HG03196 (cell line): Measurements from ENCODE around the gene SRGAP2.
"Not testable (repeated sequence)": the region's sequence is repeated elsewhere in the genome, so short reads cannot be mapped to it uniquely, and the experiment has no call there.

Experiments
- ATAC-seq: cut with Tn5 transposase; IDR thresholded peaks from one replicate; pipeline ENCODE4 v1.9.1; 2021; ENCODE audit not compliant: unreplicated experiment

The SRGAP2 gene

DNA sequence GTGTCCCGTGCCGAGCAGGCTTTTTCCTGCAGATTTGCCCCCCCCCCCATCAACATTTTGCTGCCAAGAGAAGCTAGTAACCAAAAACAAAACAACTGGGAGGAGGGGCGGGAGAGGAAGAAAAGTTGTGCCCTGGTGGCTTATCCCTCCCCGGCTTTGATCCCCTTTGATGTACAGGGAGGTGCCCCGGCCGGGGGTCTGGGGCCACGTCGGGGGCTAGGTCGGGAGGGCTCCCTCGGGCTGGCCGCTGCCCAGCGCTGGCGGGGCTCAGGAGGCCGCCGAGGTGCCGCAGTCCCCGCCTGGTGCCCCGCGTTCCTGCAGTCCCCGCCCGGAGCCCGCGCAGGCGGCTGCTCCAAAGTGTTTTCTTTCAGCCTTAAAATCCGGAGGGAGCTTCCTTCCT is 1.5 kb downstream of the SRGAP2 start:
- not testable (repeated sequence) for ATAC-seq

DNA sequence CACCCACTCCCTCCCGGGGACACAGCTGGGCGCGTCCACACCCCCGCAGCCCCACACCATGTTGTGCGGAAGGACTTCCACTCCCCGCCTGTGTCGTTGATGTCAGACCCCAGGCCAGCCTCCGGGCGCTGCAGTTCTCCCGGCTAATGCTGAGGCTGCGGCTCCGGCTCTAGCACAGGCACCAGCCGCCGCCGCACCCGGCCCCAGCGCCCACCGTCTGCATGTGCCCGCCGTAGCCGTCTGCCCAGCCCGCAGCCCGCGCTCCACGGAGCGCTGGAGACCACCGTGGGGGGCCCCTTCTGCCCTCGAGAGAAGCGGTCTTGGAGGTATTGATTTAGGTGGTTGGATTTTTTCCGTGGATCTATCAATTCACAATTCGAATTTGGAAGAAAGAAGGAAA is 2.2 kb downstream of the SRGAP2 start:
- ATAC-seq: not testable (repeated sequence)

DNA sequence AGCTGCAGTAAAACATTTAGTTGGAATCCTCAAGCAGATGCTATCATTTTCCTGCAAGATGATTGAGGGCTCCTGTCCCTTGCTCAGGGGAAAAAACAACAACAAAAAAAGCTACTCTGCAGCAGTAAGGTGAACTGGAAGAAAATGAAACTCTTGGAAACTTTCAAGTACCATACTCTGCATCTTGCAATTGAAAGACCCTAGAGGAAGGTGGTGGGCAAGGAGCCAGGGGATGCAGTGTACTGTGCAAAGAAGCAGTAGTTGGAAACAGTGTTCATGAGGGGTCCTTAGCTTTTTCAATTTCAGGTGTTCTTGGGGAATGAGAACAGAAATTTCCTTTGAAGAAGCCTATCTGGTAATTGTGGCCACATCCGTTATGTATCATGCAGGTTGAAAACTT is 7.5 kb downstream of the SRGAP2 start:
- not testable (repeated sequence) for ATAC-seq

DNA sequence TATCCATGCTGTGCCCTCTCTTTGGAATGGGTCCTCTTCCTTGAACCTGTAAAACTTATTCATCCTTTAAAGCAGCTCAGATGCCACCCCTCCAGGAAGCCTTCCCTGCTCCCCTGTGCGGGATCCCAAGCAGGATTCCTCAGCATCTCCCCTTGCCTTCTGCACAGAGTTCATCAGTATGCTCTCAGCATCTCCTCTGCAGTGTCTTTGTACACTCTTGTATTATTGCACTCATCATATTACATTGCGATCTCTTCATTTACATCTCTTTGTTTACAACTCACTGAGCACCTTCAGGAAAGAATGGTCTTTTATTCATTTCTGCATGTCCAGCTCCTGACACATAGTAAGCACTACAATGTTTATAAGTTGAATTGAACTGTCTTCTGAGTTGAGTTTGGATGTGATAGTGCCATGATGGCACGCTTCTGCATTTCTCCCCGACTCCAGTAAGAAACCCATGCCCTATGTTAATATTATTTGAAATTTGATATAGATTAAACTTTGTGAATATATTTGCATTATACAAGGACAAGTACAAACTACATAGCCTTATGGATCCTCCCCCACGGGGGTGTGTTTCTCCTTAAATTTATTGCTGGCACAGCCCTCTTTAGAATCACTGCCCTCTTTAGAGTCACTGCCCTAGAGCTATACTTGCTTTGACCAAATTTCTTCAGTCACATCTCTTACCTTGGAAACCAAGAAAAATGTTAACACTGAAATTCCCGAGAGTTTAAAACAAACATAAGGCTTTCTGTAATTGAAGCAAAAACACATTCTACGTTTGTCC is 12.5 kb downstream of the SRGAP2 start:
- ATAC-seq: not testable (repeated sequence)

DNA sequence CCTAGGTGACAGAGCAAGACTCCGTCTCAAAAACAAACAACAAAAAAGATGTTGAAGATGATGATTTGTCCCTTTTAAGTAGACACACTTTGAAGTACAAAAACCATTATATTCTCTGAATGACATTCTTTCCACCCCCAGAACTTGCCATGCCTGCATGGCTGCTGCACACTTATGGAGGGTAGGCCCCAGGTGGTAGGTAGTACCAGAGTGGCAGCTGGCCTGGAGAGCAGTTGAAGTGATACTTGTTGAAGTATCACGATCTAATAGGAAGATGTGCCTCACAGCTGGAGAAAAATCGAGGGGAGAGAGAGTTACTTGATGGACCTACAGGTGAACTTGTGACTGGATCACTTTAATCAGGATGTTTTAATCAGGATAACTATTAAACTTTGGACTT is 14.9 kb downstream of the SRGAP2 start:
- not testable (repeated sequence) for ATAC-seq

DNA sequence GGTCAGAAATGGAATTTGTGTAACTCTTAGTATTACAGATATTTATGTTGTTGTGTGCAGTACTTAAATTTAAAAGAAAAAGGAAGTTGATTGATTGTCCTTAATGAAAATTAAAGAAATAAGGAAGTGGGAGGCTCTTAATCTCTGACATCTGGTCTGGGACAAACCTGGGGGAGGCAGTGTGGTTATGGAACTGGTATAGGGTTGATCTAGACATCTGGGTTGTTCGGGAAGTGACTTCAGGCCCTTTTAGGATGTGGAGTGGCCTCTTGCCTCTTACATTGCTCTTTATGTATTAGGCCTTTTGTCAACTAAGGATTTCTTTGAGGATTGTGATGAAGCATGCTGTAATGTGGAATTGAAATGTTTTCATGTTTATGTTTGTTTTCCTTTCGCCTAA is 15.4 kb downstream of the SRGAP2 start:
- not testable (repeated sequence) for ATAC-seq

DNA sequence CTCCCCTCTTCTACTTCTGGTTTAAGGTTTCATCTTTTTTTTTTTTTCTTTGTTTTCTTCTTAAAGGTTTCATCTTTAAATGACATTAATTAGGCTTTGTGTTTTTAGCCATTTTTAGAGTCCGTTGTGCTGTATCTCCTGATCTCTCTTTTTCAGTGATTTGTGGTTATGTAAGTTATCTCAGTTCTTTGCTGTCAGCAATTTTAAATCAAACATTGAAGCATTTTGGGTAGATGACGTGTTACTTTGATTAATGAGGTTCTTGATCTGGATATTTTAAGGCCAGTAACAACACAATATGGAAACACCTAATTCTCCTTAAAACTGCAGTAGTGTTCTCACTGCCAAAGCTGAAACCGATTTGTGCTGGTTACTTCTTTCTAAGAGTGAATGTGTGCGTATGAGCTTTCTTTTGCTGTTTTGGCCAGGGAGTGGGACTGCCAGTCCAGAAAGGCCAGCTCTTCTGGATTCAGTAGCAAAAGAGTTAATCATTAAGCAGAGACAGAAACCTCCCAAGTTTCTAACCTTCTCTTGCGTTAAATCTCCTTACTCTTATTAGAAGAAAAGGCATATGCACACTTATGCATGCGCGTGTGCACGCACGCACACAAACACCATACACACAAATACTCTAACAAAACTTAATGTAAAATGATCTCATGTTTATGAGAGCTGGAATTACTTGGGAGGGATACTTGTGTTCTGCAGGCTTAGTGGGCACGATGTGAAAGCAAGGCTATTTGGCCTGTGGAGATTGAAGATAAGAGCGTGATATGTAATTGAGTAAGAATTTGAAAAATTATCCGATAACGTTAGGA is 16.4 kb downstream of the SRGAP2 start:
- not testable (repeated sequence) for ATAC-seq

DNA sequence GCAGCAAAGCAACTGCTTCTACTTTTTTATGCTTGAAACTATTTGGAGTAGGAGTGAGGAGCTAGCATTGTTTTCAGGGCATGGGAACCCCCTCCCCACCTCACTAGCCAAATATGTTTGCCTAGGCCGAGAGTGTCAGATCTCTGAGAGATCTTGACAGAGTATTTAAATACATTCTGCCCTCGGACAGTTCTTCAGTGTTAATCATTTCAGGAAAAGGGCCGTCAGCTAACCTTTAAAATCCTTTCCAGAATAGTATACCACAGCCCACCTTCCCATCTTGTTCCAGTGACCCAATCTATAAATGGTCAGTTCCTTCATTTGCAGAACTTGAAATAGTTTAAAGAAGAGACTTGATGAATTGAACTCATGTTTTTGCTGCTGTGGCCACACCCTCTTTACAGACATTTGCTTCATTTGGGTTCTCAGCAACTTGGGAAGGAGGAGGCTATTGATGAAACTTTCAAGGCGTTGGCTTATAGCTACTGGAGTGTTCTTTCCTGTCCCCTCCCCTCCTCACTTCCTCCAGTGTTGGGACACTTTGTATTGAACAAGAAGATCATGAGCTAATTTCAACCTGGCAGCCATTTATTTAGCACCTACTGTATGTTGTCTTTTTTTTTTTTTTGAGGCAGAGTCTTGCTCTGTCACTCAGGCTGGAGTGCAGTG is 17.1 kb downstream of the SRGAP2 start:
- not testable (repeated sequence) for ATAC-seq

DNA sequence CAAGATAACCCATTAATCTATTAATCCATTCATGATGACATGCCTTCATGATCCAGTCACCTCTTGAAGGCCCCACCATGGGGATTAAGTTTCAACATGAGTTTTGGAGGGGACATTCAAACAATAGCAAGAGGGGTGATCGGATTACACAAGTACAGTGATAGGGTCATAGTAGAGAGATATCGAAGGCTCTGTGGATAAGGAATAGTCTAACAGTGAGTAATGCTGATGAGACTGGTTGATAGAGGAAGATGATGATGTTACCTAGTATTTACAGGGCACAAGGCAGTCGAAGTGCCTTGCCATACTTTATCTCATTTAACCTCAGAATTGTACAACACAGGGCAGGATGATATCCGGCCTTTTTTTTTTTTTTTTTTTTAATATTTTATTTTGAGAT is 18.2 kb downstream of the SRGAP2 start:
- not testable (repeated sequence) for ATAC-seq

DNA sequence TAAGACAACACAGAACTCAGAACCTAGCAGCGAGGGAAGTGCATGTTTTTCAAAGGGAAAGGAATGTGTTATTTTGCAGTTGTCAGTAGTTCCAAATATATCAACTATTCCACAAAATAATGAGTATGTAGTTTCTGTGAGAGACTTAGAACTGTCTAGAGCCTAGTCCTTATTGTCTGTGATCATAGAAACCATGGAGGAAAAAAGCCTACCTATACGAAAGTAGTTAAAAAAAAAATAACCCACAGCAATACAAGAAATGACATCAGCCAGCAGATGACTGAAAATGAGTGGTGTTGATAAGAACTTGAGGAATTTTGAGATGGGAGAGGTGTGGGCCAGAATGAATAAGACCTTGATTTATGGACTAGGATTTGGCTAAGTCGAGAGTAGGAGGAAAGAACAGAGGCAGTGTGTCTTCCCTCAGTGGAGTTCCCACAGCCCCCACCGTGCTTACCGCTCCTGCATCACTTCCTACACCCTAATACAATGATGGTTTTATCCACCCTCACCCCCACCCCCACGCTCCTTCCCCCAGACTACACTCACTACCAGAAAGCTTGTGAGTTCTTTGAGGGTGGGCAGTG is 20.9 kb downstream of the SRGAP2 start:
- not testable (repeated sequence) for ATAC-seq

DNA sequence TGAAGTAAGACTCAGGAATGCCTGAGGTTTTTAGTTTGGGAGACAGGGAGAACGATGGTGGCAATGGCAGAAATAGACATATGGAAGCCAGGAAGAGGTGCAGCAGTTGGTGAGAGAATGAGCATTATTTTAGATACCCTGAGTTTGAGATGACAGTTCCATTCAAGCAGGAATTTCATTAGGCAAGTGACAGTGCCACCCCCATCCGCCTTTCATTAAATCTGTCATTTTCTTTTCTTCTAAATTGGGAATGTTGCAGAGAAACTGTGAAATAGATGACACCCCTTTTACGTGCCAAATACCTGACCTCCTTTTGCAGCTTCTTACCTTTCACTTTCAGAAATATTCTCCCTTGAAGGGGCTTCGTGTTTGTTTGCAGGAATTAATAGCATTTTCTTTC is 22.0 kb downstream of the SRGAP2 start:
- not testable (repeated sequence) for ATAC-seq

DNA sequence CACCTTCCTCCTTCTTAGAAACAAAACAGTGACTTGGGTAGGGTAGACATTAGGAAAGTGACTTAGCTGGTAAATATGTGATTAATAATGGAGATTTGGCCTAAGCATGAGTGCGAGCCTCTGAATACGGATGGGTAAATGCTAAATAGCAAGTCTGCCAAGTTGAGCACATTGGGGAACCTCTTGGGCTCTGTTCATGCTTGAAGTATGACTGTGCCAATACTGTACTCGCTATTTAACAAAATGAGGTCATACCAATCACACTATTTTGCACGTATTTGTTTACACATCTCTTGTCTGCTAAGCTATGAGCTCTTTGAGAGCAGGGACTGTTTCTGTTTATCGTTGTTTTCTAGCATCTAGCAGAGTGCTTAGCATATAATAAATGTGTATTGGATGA is 23.5 kb downstream of the SRGAP2 start:
- ATAC-seq: not testable (repeated sequence)

DNA sequence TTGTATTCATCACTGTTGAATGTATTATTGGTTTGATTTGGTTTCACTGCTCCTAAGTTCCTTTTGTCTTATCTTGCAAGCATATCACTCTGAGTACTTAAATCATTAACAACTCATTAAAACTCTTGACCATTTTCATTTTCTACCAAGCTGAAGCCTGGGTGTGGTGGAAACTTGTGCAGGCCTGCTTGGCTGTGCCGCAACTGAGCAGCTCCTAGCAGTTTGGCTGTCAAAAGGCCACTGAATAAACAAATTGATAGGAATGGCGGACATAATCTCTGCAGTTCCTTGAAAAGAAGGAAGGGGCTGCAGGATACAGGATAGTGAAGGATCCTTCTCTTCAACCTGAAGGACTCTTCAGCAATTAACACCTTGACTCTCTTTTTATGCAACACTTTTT is 25.9 kb downstream of the SRGAP2 start:
- ATAC-seq: not testable (repeated sequence)

DNA sequence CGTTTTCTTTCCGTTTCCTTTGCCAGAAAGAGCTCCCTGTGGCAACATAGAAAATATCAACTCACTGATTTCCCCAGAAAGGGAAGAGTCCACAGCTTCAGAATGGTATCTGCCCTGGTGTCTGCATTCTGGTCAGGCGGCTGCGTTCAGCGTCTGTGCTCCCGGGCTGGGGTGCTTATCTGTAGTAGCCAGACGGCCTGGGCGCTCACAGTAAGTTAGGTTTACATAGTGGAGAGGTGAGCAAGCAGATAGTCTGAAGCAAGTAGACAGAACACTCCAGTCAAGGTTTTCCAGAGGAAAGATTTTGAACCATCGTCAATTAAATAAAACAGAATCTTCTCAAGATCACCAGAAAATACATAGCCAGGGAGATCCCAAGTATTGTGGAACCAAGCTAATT is 28.6 kb downstream of the SRGAP2 start:
- not testable (repeated sequence) for ATAC-seq

DNA sequence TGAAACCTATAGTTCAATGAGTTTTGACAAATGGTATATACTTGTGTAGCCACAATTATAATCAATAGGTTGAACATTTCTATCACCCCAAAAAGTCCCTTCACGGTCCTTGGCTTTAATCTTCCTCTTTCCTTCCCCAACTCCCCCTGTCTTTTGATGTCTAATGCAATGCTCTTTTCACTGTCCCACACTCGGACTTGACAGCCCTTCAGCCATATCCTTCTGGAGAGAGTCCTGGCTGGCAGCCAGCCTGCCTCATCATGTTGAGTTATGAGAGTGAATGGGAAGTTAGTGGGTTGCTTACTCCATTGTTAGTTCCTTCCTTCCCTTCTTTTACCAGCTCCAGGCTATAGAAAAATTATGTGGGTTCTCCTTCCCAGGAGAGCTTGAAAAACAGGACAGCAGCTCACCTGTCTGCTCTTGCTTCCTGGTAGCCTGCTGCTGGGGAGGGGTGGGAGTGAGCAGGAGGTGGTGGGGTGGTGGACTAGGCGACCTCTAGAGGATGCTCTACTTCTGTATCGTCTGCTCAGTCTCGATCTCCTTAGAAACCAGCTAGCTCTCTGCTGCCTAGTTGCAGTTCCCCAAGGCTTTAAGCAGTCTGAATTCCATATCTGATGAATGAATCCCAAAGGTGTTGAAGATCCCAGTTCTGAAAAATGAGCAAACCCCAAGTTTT is 29.8 kb downstream of the SRGAP2 start:
- ATAC-seq: peak; percentile 71

DNA sequence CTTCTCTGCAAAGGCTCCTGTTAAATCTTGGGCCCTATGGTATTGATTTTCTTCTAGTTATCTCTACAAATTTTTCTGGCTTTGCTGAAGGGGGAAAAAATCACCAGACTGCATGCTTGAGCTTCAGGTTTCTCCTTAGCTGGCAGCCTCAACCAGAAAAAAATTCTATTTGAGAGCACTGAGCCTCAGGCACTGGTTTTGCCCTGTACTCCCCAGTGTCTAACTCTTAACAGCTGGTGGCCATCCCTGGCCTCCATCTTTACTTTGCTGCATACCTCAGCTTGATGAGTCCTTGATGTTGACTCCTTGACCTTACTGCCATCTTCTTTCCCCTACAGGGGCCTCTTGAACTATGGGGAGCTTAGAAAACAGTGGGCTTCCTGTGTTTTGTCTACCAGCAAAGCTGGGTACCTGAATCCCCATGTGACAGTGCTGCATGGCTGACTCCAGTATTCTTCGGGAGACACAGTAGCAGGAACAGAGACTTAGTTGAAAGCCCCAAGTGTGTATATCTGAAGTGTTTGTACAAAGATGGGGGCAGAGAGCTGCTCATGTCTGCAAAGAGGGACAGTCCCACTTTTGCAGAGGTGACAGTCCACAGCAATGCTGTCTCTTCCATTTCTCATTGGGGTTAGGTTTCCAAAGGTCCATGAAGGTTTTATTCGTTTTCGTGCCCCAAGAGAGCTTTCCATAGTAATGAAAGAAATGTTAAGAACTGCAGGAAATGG is 31.0 kb downstream of the SRGAP2 start:
- not testable (repeated sequence) for ATAC-seq

DNA sequence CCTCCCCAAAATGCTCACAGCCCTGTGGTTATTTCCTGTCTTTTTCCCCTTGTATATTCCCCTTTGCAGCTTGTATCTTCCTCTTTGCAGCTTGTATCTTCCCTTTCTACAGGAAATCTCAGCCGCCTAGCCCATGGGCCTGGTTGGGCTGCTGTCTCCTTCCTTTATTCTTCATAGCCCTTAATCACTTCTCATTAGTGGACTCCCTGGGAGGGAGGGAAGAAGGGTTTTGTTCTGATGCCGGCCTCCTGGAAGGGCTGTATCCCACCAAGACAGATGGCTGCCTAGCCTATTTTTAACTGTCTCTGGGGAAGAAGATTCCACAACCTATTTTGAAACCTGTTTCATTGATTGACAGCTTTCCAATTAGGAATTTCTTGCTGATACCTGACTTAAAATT is 31.8 kb downstream of the SRGAP2 start:
- not testable (repeated sequence) for ATAC-seq

DNA sequence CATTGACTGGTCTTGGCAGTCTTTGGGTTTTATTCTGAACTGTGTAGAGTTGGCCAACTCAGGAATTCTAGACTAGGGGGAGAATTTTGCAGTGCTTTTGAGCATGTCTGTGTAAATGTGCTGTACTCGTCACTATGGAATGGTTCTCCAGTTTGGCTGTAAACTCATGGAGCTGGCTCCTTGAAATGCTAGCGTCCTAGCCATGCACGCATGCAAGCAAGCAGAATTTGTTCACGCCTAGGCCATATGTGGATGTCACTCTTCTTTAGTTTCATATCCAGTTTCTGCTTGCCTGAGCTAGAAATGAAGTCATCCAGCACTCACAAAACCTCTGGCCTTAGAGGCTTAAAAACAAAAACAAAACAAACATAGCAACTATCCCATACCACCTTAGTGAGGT is 36.9 kb downstream of the SRGAP2 start:
- ATAC-seq: peak; percentile 40

DNA sequence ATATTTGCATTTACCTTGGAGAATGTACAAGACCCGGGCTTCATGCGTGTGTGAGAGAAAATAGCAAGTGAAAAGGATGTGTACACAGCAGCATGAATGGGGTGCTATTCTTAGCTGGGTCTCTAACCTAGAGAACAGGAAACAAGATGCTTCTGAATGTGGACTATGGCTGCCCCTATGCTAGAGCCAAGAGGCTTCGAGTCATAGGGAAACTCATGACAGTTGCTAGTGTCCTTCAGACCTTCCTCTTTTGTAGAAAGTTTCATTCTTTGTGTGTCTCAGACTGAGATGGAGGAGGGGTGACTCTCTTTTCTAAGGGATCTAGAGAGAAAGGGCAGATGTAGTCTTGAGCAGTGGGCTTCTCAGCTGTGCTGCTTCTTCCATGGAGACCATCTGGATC is 40.0 kb downstream of the SRGAP2 start:
- peak; percentile 97 for ATAC-seq

DNA sequence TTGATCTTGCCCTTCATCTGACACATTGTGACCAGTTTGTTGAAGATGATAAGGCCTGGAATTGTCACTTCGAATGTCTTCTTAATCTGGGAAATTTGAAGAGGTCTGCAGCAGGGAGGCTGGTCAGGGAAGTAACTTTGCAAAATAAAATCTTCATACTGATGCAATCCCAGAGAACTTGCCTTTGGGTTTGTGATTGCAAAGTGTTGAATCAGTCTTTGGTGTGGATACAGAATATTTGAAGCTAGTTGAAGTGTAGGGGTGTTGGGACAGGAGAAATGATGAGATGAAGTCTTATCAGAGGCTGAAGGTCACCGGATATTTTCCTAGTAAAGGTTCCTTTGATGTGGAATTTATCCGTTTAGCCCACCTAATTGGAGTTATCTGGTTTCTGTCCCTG is 42.1 kb downstream of the SRGAP2 start:
- ATAC-seq: not testable (repeated sequence)
